Stimulated activated CD4-positive, alpha-beta T cell treated with anti-CD3 and anti-CD28 coated beads, Interleukin-12 subunit alpha, Interleukin-12 subunit beta, amount 100 ng/mL, for 4 hours (primary cell): ENCODE data around the gene RYR1.
"Not testable (repeated sequence)": the region's sequence is repeated elsewhere in the genome, so short reads cannot be mapped to it uniquely, and the experiment has no call there.

ENCODE experiments used
- DNase-seq: peaks from one replicate; pipeline ENCODE4 v3.0.0-alpha.2; 2020

RYR1 gene

DNA sequence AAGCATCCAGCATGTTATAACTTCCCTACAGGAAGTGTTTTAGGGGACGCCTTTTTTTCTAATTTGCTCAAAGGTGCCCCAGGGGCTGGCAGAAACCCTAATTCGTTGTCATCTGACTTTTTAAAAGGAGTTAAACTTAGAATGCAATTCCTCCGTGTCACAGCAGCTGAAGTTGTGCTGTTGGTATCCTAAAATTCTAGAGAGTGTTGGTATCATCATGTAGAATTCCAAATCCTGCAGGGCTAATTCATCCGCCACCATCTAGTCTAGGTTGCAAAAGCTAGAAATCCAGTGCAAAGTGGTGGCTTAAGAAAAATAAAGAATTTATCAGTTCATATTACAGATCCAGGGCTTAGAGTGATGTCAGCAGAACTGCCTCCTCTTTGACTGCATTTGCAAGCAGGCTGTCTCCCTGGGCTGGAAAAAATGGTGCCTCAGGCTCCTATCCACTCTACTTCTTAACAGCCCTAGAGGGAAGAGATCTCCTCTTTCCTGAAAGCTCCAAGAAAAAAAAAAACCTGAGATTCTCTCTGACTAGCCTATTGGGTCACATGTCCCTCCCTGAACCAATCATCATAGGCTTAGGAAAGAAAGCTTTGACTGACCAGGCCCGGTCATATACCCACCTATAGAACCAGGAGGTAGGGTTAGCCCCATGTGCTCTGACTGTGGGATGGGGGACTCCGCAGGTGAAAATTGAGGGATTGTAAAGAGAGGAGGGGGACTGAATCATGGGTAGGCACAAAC lies 111.3 kb downstream of the RYR1 start:
- no peak for DNase-seq

DNA sequence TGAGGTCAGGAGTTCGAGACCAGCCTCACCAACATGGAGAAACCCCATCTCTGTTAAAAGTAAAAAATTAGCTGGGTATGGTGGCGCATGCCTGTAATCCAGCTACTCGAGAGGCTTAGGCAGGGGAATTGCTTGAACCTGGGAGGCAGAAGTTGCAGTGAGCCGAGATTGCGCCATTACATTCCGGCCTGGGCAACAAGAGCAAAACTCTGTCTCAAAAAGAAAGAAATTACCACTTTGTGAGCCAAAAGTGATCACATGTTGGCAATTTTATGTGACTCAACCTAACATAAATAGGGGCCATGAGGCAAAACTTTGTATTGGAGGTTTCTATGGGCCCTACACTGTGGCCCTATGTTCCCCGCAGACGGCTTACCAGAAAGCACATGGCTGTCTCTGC lies 112.1 kb downstream of the RYR1 start:
- no peak for DNase-seq

DNA sequence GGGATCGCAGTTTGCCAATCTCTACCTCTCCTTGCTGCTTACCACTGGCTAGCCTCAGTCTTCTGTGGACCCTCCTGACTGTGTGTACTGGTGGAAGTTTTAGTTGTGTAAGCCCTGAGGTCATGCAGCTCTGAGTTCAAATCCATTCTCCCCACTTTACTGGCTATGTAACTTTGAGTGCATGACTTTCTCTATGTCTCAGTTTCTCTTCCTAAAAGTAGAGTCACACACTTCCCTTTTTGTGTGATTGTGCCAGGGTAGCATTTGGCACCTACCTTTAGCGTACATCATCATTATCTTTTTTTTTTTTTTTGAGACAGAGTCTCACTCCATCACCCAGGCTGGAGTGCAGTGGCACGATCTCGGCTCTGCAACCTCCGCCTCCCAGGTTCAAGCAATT lies 113.9 kb downstream of the RYR1 start:
- no peak for DNase-seq

DNA sequence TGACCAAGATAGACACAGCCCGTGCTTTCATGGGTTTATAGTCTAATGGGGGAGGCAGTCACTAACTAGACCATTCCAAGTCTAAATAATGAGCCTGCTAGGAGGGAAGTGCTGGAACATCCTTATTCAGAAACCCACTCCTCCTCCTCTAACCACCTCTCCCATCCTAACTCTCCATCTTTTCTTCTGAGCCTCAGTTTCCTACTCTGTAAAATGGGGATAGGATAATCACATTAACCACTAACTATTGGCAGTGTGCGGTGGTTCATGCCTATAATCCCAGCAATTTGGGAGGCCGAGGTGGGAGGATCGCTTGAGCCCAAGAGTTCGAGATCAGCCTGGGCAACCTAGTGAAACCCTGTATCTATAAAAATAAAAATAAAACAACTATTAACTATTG lies 115.6 kb downstream of the RYR1 start:
- no peak for DNase-seq

DNA sequence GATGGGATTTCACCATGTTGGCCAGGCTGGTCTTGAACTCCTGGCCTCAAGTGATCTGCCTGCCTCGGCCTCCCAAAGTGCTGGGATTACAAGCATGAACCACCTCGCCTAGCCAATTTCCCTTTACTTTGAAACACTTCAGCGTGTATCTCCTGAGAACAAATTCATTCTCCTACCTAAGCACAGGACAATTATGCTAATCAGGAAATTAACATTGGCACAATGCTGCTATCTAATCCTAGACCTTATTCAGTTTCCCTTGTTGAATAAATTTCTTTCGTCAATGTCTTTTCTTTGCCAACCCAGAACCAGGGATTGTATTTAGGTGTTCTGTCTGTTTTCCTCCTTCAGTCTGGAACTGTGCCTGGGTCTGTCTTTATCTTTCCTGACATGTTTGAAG lies 116.5 kb downstream of the RYR1 start:
- DNase-seq: no peak

DNA sequence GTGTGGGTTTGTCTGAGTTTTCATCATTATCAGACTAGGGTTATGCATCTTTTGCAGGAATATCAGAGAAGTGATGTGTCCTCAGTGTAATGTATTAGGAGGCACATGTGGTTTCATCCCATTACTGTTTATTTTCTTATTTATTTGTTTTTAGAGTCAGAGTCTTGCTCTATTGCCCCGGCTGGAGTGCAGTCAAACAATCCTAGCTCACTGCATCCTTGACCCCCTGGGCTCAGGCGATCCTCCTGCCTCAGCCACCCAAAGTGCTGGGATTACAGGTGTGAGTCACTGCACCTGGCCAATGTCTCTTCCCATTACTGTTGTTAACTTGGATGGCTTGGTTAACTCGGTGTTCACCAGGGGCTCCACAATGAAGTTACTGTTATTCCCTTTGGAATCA lies 116.9 kb downstream of the RYR1 start:
- DNase-seq: no peak

DNA sequence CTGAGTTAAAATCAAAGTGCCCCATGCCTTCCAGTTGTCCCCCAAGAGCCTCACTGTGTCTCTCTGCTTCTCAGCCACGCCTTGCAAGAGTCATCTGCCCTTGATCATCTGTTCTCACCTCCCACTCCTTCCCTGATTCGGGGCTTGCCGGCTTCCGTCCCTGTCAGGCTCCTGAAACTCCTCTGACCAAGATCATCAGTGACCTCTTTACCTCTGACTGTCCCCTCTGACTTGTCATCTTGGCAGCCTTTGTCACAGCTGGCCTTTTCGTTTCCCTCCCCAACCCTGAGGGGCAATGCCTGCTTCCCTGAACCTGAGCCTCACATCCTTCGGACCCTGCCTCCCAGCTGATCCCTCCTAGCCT lies 117.9 kb downstream of the RYR1 start:
- no peak for DNase-seq

DNA sequence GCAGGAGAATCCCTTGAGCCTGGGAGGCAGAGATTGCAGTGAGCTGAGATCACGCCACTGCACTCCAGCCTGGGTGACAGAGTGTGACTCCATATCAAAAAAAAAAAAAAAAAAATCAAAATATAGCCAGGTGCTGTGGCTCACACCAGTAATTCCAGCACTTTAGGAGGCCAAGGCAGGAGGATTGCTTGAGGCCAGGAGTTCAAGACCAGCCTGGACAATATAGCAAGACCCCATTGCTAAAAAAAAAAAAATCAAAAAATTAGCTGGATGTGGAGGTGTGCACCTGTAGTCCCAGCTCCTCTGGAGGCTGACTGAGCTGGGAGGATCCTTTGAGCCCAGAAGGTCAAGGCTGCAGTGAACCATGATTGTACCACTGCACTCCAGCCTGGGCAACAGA lies 119.7 kb downstream of the RYR1 start:
- not testable (repeated sequence) for DNase-seq

DNA sequence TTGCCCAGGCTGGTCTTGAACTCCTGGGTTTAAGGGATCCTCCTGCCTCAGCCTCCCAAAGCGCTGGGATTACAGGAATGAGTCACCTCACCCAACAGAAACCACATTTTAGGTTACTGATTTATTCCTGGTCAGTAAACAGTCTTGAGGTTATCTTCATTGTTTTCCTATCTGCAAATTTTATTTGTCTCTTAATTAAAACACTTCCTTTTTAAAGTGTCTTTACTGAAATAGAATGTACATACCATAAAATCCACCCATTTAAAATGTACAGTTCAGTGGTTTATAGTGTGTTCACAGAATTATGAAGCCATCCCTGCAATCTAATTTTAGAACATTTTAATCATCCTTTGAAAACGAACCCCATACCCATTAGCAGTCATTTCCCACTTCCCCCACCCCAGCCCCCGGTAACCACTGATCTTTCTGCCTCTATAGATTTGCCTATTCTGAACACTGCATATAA lies 121.2 kb downstream of the RYR1 start:
- DNase-seq: no peak

DNA sequence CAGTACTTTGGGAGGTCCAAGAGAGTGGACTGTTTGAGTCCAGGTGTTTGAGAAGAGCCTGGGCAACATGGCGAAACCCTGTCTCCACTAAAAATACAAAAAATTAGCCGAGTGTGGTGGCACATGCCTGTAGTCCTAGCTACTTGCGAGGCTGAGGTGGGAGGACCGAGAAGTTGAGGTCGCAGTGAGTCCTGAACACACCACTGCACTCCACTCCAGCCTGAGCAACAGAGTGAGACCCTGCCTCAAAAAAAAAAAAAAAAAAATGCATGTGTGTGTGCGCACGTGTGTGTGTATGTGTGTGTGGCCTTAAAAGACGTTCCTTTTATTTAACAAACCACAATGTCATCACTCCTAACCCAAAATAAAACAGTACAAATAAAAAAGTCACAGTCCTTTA lies 121.7 kb downstream of the RYR1 start:
- no peak for DNase-seq

DNA sequence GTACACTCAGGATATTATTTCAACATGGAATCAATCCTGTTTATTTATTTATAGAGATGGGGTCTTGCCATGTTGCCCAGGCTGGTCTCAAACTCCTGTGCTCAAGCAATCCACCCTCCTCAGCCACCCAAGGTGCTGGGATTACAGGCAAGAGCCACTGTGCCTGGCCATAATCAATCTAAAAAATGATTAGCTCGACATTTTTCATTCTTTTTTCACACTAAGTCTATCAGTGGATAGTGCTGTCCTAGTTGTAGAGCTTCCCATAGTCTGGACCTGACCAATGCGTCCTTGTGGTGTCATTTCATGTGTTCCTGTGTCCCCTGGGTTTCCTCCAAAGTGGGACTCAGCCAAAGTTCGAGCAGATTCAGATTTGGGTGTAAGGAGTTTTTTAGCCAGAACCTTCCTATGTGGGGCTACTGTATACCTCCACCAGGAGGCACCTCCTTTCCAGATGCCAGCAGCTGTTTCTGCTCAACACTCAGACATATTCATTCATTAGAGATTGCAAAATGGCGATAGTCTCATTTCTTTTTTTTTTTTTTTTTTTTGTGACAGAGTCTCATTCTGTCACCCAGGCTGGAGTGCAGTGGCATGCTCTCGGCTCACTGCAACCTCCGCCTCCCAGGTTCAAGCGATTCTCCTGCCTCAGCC lies 123.2 kb downstream of the RYR1 start:
- DNase-seq: no peak

DNA sequence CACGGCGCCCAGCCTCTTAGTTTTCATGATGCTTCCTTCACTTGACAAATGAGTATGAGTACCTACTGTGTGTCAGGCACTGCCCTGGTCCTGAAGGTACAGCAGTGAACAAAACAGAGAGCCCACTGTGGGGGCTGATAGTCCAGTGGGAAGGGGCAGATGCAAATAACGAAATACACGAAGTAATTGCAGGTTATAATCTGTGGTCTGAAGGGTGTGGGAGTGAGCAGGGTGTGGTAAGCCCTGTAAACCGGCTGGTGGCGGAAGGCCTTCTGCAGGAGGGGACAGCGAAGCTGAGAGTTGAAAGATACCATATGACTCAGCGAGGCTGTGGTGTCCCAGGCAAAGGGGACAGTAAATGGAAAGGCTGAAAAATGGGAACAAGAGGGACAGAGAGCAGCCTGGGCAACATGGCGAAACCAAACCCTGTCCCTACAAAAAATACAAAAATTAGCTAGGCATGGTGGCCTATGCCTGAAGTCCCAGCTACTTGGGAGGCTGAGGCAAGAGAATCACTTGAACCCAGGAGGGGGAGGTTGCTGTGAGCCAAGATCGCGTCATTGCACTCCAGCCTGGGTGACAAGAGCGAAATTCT lies 123.8 kb downstream of the RYR1 start:
- no peak for DNase-seq

DNA sequence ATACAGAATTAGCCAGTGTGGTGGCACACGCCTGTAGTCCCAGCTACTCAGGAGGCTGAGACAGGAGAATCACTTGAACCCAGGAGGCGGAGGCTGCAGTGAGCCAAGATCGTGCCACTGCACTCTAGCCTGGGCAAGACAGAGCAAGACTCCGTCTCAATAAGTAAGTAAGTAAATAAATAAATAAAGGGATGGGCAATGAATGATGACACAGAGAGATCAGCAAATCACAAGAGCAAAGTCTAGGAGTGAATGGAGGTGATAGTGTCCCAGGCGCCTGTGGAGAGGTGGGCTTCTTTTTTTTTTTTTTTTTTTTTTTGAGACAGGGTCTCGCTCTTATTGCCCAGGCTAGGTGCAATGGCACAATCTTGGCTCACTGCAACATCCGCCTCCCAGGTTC lies 125.4 kb downstream of the RYR1 start:
- not testable (repeated sequence) for DNase-seq

DNA sequence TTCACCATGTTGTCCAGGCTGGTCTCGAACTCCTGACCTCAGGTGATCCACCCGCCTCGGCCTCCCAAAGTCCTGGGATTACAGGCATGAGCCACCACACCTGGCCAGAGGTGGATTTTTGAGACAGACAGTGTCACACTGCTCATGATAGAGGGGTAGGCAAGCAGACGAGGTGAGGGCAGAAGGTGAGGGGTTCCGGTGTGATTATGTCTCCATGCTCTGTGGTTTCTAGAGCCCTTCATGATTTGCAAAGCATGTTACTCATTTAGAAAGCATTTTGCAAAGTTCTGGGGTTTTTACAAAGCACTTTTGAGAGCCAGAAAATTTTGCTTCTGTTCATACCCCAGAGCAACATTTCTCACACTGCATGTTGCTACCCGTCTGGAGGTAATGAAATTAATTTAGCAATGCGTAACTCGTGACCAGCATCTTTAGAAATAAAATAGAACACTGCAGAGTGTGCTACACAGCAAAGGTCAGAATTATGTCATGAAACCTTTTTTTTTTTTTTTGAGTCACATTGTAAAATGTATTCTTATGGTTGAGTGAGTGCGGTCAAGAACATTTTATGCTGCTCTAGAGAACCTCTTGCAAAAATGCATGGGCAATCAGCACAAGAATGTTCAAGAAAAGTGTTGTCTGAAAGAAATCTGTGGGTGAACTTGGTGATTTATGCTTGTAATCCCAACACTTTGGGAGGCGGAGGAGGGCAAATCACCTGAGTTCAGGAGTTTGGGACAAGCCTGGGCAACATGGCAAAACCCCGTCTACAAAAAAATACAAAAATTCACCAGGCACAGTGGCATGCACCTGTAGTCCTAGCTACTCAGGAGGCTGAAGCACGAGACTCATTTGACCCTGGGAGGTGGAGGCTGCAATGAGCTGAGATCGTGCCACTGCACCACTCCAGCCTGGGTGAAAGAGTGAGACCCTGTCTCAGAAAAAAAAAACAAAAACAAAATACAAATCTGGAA lies 126.2 kb downstream of the RYR1 start:
- no peak for DNase-seq

DNA sequence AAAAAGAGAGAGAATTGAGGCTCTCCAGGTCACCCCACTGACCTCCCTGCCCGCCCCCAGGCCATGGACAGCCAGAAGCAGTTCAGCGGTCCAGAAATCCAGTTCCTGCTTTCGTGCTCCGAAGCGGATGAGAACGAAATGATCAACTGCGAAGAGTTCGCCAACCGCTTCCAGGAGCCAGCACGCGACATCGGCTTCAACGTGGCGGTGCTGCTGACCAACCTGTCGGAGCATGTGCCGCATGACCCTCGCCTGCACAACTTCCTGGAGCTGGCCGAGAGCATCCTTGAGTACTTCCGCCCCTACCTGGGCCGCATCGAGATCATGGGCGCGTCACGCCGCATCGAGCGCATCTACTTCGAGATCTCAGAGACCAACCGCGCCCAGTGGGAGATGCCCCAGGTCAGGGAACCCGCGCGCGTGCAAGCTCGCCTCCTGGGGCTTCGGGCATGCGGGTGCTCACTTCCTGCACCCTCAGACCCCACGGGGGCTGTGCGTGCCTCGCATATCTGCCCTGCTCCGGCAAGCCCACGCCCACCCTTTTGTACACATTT lies 127.6 kb downstream of the RYR1 start:
- no peak for DNase-seq

DNA sequence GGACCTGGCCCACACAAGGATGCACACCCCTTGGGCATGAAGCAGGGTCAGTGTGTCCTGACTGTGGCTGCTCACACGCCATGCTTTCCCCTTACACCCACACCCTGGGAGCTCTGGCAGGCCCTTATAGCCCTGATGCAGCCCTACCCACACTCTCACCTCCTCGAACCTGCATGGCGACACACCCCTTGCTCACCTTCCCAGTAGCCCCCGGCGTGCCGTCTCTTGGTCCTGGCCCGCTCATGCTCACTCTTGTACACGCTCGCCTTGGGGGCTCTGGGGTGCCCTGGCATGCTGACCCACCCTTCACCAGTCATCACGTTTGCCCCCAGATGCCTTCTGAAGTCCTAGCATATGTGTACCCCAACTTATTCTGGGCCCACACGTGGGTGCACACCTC lies 128.2 kb downstream of the RYR1 start:
- DNase-seq: no peak

DNA sequence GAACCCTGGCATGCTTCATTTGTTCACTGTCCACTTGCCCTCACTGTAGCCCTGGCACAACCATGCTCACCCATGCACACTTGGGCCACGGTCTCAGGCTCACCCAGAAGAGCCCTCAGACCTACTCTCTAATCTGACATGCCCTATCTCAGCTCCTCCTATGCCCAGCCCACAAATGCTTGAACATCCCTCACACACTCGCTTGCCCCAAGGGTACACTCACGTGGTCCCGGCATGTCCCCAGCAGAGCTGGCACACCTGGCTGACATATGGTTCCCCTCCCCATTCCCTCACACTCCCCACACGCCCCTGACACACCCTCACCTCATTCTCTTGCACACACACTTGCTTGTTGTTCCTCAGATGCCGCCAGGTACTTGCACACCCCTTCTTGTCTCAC lies 128.6 kb downstream of the RYR1 start:
- DNase-seq: no peak

DNA sequence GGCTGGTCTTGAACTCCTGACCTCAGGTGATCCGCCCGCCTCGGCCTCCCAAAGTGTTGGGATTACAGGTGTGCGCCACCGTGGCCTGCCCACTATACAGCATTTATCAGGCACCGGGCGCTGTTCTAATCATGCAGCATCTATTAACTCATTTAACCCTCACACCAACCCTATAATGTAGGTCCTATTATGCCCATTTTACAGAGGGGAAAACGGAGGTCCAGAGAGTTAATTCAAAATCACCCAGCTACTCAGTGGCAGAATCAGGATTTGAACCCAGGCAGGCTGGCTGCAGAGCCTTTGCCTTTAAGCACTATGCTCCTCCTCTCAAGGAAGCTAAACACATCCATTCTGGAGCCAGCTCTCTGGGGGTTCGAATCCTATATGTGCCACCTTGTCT lies 130.0 kb downstream of the RYR1 start:
- DNase-seq: no peak

DNA sequence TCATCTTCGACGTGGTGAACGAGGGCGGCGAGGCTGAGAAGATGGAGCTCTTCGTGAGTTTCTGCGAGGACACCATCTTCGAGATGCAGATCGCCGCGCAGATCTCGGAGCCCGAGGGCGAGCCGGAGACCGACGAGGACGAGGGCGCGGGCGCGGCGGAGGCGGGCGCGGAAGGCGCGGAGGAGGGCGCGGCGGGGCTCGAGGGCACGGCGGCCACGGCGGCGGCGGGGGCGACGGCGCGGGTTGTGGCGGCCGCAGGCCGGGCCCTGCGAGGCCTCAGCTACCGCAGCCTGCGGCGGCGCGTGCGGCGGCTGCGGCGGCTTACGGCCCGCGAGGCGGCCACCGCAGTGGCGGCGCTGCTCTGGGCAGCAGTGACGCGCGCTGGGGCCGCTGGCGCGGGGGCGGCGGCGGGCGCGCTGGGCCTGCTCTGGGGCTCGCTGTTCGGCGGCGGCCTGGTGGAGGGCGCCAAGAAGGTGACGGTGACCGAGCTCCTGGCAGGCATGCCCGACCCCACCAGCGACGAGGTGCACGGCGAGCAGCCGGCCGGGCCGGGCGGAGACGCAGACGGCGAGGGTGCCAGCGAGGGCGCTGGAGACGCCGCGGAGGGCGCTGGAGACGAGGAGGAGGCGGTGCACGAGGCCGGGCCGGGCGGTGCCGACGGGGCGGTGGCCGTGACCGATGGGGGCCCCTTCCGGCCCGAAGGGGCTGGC lies 131.6 kb downstream of the RYR1 start:
- DNase-seq: peak; percentile 16

DNA sequence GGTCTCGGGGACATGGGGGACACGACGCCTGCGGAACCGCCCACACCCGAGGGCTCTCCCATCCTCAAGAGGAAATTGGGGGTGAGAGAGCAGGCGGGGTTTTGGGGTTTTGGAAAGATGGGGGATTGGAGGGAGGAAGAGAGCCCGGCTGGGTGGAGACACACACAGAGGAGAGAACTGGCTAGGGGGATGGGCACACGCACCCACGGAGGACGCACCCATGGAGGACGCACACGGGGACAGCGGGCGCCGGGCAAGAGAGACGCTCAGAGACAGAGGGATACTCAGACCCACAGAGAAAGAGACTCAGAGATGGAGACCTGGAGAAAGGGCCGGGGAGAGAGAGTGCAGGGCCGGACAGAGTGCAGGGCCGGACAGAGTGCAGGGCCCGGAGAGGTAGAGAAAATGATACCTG lies 132.2 kb downstream of the RYR1 start:
- no peak for DNase-seq

DNA sequence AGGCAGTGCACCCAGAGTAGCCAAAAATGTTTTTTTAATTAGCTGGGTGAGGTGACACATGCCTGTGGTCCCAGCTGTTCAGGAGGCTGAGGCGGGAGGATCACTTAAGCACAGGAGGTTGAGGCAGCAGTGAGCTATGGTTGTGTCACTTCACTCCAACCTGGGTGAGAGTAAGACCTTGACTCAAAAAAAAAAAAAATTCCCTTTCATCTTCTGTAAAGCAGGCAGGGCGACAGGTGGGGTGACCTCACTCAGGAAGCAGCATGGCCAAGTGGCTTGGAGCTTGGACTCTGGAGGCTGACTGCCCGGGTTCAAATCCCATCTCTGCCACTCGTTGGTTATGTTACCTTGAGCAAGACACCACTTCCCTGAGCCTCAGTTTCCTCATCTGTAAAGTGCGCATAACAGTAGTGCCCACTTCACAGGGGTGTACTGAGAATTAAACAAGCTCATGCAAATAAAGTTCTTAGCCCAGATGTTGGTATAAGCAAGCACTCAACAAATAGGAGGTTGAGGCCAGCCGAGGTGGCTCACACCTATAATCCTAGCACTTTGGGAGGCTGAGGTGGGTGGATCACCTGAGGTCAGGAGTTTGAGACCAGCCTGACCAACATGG lies 136.0 kb downstream of the RYR1 start:
- DNase-seq: no peak

DNA sequence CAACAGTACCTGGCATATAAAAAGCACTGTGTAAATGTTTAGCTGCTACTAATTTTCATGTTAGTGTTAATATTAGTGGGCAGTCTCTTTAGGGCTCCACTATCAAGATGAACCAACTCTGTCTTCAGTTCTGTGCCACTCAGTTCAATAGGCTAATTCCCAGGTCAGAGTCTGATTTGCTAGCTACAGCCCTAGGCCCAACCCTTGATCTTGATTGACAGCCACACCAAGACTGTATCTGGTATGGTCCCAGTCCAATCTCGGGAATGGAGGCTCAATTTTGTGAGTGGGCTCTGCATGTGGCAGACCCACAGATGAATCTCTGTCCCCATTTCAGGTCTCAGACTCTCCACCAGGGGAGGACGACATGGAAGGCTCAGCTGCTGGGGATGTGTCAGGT lies 138.2 kb downstream of the RYR1 start:
- no peak for DNase-seq
